PC-9 (cell line): Measurements from ENCODE around the gene CDC25A.

ENCODE experiments used
- CTCF ChIP-seq: fragments of 200-600 bp; sonication (generic); conservative IDR thresholded peaks from 2 replicates; pipeline ENCODE4 v1.6.1; 2017; ENCODE audit warnings: mixed run types, antibody characterized with exemption, mild to moderate bottlenecking, moderate library complexity
- EZH2 ChIP-seq: fragments of 200-600 bp; sonication (generic); IDR thresholded peaks from 2 replicates; pipeline ENCODE4 v1.8.0; 2017; ENCODE audit warnings: antibody characterized with exemption, low read depth

GRCh38 chr3:48208076-48208475 lies 19.9 kb upstream of the CDC25A start:
- no peak for TF ChIP-seq CTCF
- no peak for TF ChIP-seq EZH2
